Limb (tissue), 2 donors: ENCODE measurements around the gene TNFRSF1B.

Experiments
- DNase-seq, 2 donors: peaks; one replicate each; pipeline ENCODE4 v3.0.0-alpha.2; 2016; ENCODE audit errors: extremely low spot score in 2 of 2

The TNFRSF1B gene

DNA sequence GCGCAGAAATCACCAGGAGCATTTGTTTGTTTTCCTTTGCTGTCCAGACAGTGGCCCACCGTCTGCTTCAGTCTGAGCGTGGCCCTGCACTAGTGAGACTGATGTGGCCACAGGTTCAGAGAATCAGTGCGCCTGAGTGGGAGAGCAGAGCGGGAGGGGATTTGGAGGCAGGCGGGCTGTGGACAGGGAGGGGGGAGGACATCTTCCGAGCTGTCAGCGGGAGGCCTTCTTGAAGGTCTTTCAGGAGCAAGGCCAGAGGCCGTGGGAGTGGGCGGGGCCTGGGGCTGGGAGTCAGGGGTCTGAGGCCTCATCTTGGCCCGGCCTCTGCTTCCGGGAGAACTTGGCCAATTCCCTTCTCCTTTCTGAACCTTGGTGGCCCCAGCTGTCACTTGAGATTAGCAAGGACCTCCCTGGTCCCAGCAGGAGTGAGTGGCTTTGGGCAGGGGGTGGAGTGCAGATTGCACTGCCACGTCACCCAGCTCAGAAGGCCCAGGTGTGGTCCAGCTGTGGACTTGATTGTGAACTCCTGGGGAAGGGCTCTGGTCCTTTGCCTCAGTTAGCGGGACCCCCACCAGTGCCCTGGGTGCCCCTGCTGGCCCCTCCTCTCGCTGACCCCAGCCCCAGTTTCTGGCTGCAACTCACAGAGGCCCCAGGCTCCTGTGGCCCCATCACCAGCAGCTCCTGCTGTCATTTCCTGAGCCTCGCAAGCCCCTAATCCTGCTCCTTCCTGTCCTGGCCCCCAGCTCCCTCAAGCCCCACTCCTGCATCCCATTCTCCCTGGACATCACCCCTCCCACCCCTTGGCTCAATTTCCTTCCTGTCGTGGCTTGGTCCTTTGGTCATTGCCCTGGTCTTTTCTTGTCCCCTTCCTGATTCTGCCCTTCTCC is 8.4 kb downstream of the TNFRSF1B start:
- peak in 1 of 2 donors; percentile 32 for DNase-seq

GRCh38 chr1:12176298-12177118 is 9.7 kb downstream of the TNFRSF1B start:
- DNase-seq = no peak

GRCh38 chr1:12177156-12177998 is 10.6 kb downstream of the TNFRSF1B start:
- DNase-seq = no peak

DNA sequence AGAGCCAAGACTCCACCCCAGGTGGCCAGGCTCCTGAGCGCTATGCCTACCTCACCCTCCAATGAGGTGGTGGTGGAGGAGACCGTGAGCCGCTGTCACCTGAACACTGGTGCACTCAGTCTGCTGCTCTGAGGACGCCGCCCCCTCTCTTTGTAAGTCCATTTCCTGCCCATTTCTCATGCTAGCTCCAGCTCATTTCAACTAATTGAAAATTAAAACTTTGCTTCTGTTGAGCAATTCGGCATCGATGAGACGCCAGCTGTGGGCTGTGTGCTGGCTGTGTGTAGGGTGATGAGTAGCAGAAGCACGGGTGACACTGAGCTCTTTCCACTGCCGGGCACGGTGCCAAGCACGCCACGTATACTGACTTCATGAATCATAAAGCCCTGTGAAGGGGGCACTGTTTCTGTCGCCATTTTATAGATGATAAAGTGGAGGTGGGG is 11.2 kb downstream of the TNFRSF1B start:
- peak in 1 of 2 donors; percentile 53 for DNase-seq

DNA sequence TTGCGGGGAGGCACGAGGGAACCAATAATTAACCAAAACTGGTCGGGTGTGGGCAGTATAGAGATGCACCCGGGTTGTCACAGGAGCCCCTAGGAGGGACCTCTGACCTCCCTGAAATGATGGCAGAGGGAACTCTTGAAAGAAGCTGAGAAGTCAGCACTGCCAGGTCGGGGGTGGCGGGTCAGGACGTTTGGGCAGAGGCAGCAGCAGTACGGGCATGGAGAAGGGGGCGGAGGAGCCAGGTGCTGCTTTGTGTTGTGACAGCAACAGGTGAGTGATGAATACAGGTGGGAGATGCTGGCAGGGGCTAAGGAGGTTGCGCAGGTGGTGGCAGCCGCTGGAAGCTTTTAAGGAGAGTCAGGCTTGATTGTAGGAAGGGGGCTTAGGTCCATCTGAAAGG is 11.7 kb downstream of the TNFRSF1B start:
- no peak for DNase-seq

- DNase-seq = no peak
These were observed 12.3 kb downstream of the TNFRSF1B start for GRCh38 chr1:12179111-12179519.

DNA sequence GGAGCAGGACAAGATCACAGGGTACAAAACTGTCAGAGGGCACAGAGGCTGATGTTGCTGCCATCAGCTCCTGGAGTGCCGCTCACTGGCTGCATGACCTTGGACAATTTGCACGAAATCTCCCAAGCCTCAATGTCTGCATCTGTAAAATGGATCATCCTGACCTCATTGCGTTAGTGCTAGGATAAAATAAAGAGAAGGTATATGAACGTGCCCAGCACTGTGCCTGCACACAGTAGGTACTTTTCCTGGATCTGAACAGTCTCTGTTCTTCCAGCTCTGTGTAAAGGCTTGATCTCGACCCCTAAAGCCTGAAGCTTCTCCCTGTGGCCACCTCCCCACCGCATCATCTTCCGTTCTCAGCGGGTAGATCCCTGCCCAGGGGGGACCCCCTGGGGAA is 12.9 kb downstream of the TNFRSF1B start:
- no peak for DNase-seq

GRCh38 chr1:12180315-12180714 is 13.5 kb downstream of the TNFRSF1B start:
- no peak for DNase-seq

- no peak for DNase-seq
These were observed 14.1 kb downstream of the TNFRSF1B start for GRCh38 chr1:12180903-12181302.

DNA sequence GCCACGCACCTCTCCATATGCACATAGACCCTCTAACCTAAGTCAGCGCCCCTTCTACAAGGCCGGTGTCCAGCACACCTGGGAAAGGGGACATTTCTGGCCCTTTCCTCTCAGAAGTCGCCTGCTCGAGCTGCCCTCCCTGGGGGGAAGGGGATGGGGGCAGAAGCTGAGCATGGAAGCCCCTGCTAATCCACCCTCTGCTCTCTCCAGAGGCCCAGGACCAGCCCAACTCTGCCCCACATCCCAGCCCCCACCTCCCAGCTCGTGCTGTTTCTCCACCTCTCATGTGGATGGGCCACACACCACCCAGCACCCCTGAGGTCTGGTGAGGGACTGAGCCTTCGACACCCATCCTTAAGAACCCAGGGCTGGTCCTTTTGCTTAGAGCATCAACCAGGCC is 14.8 kb downstream of the TNFRSF1B start:
- no peak for DNase-seq

DNA sequence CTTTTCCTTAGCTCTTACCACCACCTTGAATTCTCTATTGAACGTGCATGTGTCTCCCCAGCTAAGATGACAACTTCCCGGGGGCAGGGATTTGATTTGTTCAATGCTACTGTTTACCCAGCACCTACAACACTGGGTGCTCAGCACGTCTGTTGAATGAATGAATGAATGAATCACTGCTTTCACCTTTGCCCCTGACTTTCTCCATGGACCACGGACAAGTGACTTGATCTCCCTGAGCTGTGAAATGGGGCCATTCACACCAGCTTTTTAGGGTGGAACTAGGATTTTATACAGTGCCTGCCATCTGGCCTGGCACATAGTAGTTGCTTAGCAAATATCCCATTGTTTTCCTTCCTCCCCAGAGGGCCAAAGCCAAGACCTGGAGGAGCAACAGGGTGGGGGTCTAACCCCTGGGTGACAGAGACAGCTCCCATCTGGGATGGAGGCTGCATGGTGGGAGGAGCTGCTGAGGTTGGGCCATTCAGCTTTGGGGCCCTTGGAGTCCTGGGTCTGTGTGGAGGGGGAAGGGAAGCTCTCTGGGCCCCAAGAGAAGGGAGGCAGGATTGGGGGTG is 15.7 kb downstream of the TNFRSF1B start:
- DNase-seq = no peak

GRCh38 chr1:12183095-12183794 is 16.5 kb downstream of the TNFRSF1B start:
- no peak for DNase-seq

- no peak for DNase-seq
These were observed 17.4 kb downstream of the TNFRSF1B start for GRCh38 chr1:12184008-12184681.

GRCh38 chr1:12185036-12185917 is 18.5 kb downstream of the TNFRSF1B start:
- no peak for DNase-seq

DNA sequence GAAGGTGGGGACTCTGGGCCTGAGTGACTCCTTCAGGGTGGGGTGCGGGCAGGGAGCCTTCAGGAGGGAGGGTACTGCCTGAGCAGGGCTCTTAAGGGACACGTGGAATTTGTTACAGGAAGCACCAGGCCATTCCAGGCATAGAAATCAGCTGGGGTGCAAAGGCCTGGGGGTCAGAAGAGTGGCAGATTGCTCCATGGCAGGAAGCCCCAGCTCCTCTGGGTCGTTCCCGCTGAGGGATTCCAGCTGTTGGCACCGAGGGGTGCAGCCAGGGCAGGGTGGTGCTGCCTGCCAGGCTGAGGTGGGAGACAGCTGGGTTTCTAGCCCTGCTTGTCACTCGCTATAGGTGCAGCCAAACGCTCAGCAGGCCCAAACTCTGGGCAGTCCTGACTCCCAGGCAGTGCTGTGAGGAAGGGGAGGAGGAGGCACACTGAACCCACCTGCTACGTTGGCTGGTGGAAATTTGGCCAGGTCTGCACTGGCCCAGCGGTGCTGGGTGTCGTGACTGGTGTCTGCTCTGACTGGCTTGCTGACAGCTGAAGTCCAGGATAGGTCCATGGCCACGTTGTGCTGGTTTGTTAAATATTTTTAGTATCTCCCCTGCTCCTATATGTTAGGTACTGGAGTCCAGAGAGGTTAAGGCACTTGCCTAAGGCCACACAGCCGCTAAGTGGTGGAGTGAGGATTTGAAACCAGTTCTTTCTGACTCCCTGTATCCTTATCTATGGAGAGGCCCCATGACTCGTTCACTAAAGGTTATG is 19.3 kb downstream of the TNFRSF1B start:
- no peak for DNase-seq

GRCh38 chr1:12186679-12186985 is 19.8 kb downstream of the TNFRSF1B start:
- DNase-seq = no peak

- DNase-seq = no peak
These were observed 21.3 kb downstream of the TNFRSF1B start for GRCh38 chr1:12188115-12188514.

DNA sequence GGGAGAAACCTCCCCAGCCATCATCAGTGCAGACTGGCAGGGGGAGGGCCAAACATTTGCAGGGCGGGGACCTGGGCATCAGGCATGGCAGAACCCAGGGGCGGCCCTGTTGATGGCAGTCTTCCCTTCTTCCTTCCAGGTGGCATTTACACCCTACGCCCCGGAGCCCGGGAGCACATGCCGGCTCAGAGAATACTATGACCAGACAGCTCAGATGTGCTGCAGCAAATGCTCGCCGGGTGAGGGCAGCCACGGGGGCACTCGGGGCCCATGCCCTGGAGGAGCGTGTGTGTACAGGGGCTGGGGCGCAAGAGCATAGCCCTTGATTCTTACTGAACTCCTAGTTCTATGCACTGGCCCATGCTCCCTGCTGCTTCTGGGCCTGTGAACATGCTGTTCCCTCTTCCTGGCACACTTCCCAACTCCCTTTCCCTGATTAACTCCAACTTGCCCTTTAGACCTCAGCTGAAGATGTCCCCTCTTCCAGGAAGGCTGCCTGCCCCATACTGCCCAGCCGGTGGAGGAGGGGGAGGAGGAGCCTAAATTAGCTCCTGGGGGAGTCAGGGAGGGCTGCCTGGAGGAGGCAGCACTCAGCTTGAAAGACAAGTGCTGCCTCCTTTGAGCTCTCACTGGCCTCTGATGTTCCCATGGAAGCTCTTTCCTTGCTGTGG is 22.0 kb downstream of the TNFRSF1B start:
- DNase-seq = no peak
